SH-SY5Y (cell line): ENCODE measurements around the gene MSI2.

Experiments
- GATA2 ChIP-seq: IDR thresholded peaks from 2 replicates; pipeline ENCODE4 v1.6.1; 2011; ENCODE audit warnings: mild to moderate bottlenecking, low read depth, low read length
- GATA3 ChIP-seq: IDR thresholded peaks from 2 replicates; pipeline ENCODE4 v1.6.1; 2011; ENCODE audit warnings: low read depth, mild to moderate bottlenecking, low read length, moderate library complexity

DNA sequence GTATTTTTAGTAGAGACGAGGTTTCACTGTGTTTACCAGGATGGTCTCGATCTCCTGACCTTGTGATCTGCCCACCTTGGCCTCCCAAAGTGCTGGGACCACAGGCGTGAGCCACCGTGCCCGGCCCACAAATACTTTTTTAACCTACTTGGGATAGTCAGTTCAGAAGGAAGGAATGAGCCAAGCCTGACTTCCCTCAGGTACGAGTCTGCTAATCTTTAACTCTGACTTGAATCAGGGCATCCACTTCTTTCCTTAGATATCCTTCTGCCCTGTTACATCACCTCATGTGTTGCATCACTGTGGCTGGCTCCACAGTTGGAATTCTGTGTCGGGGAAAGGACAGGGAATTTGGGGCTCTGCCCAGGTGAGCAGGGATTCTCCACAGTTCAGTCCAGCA is 120.8 kb downstream of the MSI2 start:
- TF ChIP-seq GATA2: no peak
- no peak for TF ChIP-seq GATA3
